Spleen (tissue), 7 donors: Measurements from ENCODE around the gene ABCA13.

Experiments used
- CTCF ChIP-seq, 11 experiments: fragments of 200-600 bp in 7 of 11; fragments of 450-650 bp in 4 of 11; sonication (generic) in 4 of 11; IDR thresholded peaks in 8 of 11; conservative IDR thresholded peaks in 3 of 11; 1 replicate in 7 of 11; 2 replicates in 4 of 11; pipeline versions ENCODE4 v1.4.0 to v1.8.0; 2016 to 2021; ENCODE audit warnings: antibody characterized with exemption in 11 of 11, inconsistent platforms in 4 of 11, mild to moderate bottlenecking in 1 of 11
- POLR2A ChIP-seq, 3 donors: fragments of 450-650 bp; IDR thresholded peaks; one replicate each; pipeline ENCODE4 v1.5.1; 2017; ENCODE audit warnings: antibody characterized with exemption in 3 of 3, mild to moderate bottlenecking in 1 of 3
- donor health status: DM: no; HTN: no; CAD: no; lungs with moderate emphysema.
- donor health status: DM: no; HTN: no; CAD: no.
- donor health status: DM: no; HTN: no; CAD: no.

GRCh38 chr7:48390388-48391327 is 219.4 kb downstream of the ABCA13 start:
- TF ChIP-seq CTCF (IDR thresholded peaks at IDR 0.05 in 8 of 11, conservative IDR thresholded peaks at IDR 0.05 in 3 of 11) (no peak), POLR2A (IDR thresholded peaks at IDR 0.05) (no peak)
